ENCODE results near the gene PRAC1. TPM values are rescaled to one million over a fixed set of nuclear protein-coding genes. Genes with fewer than 3 reads are reported as not detected.

The PRAC1 gene
- total RNA-seq, 1 donor: not detected

GRCh38 chr17:48734333-48735061 is 12.2 kb upstream of the PRAC1 start:
- Histone ChIP-seq H3K4me1 (ENCODE audit: insufficient read depth, low read length) (no peaks in the 10 kb centered on the region), H3K27me3 (ENCODE audit: insufficient read depth, low read length) (peaks cover 100% of the 10 kb centered on the region), H3K4me3 (ENCODE audit: low read length) (no peak overlapping the region), H3K9me3 (ENCODE audit: low read depth, low read length) (no peaks in the 10 kb centered on the region)

DNA sequence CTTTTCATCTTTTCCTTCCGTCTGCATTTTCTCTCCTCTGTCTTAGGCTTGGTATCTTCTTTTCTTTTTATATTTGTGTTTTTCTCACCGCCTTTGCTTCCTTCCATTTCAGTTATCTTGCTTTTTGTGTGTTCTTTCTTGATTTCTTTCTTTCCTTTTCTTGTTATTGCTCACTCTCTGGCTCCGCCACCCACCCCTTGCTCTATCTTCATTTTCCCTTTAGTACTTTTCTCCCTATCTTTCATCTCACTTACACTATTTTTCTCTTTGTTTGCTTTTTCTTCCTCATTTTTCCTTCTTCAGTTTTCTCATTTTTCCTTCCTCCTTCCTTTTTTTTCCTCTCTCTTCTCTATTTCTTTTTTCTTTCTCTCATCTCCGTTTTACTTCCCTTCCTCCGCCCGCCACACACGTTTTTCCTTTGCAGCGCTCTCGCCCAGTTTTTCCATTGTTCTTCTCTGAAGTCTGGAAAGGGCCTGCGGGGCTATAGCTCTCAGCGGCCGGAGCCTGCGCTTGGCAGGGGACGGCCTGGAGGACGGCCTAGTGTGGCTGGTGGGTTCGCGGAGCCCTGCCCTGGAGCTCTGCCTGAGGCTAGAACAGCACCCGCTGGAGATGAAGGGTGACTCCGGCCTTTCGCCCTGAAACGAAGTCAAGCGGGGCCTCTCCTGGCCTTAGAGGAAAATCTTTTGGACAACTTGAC is 11.5 kb upstream of the PRAC1 start:
- peaks cover 100% of the 10 kb centered on the region for H3K27me3 ChIP-seq (ENCODE audit: insufficient read depth, low read length)
- no peaks in the 10 kb centered on the region for H3K9me3 ChIP-seq (ENCODE audit: low read depth, low read length)
- H3K4me3 ChIP-seq (ENCODE audit: low read length): no peak overlapping the region
- peaks cover 1% of the 10 kb centered on the region for H3K4me1 ChIP-seq (ENCODE audit: insufficient read depth, low read length)

- no peaks in the 10 kb centered on the region for H3K9me3 ChIP-seq (ENCODE audit: low read depth, low read length)
- peaks cover 7% of the 10 kb centered on the region for H3K4me1 ChIP-seq (ENCODE audit: insufficient read depth, low read length)
- no peak overlapping the region for H3K4me3 ChIP-seq (ENCODE audit: low read length)
- peaks cover 100% of the 10 kb centered on the region for H3K27me3 ChIP-seq (ENCODE audit: insufficient read depth, low read length)
These were observed 10.6 kb upstream of the PRAC1 start for GRCh38 chr17:48732688-48733629.

- H3K27me3 ChIP-seq (ENCODE audit: insufficient read depth, low read length): peaks cover 100% of the 10 kb centered on the region
- no peaks in the 10 kb centered on the region for H3K9me3 ChIP-seq (ENCODE audit: low read depth, low read length)
- no peak overlapping the region for H3K4me3 ChIP-seq (ENCODE audit: low read length)
- peaks cover 7% of the 10 kb centered on the region for H3K4me1 ChIP-seq (ENCODE audit: insufficient read depth, low read length)
These were observed 9.0 kb upstream of the PRAC1 start for GRCh38 chr17:48731355-48731754.

- no peaks in the 10 kb centered on the region for H3K9me3 ChIP-seq (ENCODE audit: low read depth, low read length)
- H3K4me1 ChIP-seq (ENCODE audit: insufficient read depth, low read length): peaks cover 10% of the 10 kb centered on the region
These were observed 7.9 kb upstream of the PRAC1 start for GRCh38 chr17:48730240-48730550.

DNA sequence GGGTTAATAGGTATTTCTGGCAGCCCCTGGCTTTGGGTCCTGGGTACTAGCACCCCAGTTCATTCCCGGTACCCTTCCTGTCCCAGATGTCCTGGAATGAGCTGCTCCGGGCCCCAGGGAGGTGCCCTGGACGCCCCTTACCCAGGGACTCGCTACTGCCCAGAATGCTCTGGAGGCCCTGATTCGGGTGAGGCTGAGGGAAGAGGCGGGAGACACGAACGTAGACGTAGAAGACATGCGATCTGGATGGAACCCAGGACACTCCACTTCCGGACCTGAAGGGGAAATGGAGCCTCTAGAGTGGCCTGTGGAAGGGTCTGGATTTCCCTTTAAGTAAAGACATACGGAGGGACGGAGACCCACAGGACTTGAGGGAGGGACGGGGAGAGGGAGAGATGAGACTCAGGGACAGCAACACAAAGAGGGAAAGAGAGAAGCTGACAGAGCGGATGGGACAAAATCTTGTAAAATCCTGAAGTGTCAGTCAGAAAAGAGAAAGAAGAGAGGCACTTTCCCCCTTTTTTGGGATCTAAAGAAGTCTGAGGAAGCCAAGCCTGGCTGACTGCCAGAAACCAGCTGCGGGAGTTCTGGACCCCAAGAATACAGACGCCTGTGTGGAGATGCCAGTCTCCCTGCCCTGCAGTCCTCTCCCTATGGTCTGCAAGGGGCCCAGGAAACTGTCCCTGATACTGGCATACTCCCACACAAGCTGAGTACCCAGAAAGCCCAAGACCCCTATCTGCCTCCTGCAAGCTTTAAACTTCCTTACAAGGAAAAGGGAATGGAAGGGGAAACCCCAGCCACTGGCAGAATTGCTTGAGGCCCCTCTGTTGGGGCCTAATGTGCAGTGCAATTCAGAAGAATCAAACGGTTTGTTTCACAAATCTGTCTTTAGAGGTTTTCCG is 7.3 kb upstream of the PRAC1 start:
- H3K4me1 ChIP-seq (ENCODE audit: insufficient read depth, low read length): peaks cover 16% of the 10 kb centered on the region
- no peaks in the 10 kb centered on the region for H3K9me3 ChIP-seq (ENCODE audit: low read depth, low read length)
- no peak overlapping the region for H3K4me3 ChIP-seq (ENCODE audit: low read length)
- H3K27me3 ChIP-seq (ENCODE audit: insufficient read depth, low read length): peaks cover 100% of the 10 kb centered on the region

More at GRCh38 chr17:48730240-48730550, 7.9 kb upstream of the PRAC1 start:
- peaks cover 100% of the 10 kb centered on the region for H3K27me3 ChIP-seq (ENCODE audit: insufficient read depth, low read length)
- no peak overlapping the region for H3K4me3 ChIP-seq (ENCODE audit: low read length)

DNA sequence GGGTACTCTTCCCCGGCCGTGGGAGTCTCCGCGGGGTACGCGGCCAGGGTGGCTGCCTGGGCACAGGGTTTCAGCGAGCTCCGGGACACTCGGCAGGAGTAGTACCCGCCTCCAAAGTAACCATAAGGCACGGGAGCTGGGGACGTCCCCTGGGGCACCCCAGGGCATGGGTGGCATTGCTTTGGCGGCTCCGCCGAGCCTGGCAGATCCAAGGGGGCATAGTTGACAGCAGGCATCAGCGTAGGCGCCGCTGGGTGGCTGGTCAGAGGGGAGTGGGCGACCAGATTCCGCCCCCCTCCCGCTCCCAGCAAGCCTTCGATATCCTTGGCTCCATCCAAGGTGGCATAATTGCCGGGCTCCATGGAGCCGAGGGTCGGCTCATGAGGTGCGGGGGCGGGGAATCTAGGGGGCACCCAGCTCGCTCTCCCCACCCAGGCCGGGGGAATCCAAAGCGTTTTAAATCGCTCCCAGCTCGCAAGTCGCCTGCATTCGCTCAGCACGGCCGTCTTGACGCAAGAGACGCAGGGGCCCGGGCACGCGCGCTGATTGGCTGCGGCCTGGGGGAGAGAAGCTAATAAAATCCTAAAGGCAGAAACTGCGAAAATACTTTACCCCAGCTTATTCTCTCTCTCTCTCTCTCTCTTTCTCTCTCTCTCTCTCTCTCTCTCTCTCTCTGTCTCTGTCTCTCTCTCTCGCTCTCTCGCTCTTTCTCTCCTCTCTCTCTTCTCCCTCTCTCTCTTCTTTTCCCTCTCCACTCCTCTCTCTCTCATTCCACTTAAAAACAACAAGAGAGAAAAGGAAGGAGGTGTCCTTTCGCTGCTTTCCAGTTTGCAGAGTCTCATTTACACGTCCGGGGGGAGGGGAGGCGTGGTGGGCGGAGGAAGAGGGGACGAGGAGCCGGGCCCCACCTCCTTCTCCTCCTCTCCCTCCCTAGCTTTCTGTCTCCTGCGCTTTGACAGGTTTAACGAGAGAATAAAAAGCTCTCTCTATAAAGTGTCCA is 6.2 kb upstream of the PRAC1 start, which contains the start of gene HOXB13:
TSS of gene HOXB13 (minus strand) at position 519 of the 1,000 bp plus-strand sequence. CDS start at position 362, 157 bp downstream.
- Histone ChIP-seq H3K9me3 (ENCODE audit: low read depth, low read length) (no peaks in the 10 kb centered on the region), H3K4me1 (ENCODE audit: insufficient read depth, low read length) (peaks cover 27% of the 10 kb centered on the region), H3K4me3 (ENCODE audit: low read length) (no peak within 1 kb of the TSS)

GRCh38 chr17:48727415-48728175 is 5.3 kb upstream of the PRAC1 start:
- peaks cover 35% of the 10 kb centered on the region for H3K4me1 ChIP-seq (ENCODE audit: insufficient read depth, low read length)
- no peak overlapping the region for H3K4me3 ChIP-seq (ENCODE audit: low read length)
- H3K27me3 ChIP-seq (ENCODE audit: insufficient read depth, low read length): peaks cover 100% of the 10 kb centered on the region
- H3K9me3 ChIP-seq (ENCODE audit: low read depth, low read length): no peaks in the 10 kb centered on the region

More for the DNA sequence above, 6.2 kb upstream of the PRAC1 start, which contains the start of gene HOXB13:
- peaks cover 100% of the 10 kb centered on the region for H3K27me3 ChIP-seq (ENCODE audit: insufficient read depth, low read length)

DNA sequence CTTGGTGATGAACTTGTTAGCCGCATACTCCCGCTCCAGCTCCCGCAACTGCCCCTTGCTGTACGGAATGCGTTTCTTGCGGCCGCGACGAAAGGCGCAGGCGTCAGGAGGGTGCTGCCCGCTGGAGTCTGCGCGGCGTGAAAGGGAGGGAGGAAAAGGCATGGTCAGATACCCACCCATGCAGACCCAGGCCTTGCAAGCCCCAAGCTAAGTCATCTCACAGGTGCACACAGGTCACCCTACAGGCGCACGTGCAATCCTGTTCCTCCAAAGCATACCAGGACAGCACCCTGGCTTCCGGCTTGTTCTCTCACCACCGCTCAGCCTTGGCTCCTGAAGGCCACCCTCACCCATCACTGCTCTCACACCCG is 4.6 kb upstream of the PRAC1 start:
- Histone ChIP-seq H3K27me3 (ENCODE audit: insufficient read depth, low read length) (peaks cover 100% of the 10 kb centered on the region), H3K4me3 (ENCODE audit: low read length) (no peak overlapping the region), H3K9me3 (ENCODE audit: low read depth, low read length) (no peaks in the 10 kb centered on the region), H3K4me1 (ENCODE audit: insufficient read depth, low read length) (peaks cover 35% of the 10 kb centered on the region)

DNA sequence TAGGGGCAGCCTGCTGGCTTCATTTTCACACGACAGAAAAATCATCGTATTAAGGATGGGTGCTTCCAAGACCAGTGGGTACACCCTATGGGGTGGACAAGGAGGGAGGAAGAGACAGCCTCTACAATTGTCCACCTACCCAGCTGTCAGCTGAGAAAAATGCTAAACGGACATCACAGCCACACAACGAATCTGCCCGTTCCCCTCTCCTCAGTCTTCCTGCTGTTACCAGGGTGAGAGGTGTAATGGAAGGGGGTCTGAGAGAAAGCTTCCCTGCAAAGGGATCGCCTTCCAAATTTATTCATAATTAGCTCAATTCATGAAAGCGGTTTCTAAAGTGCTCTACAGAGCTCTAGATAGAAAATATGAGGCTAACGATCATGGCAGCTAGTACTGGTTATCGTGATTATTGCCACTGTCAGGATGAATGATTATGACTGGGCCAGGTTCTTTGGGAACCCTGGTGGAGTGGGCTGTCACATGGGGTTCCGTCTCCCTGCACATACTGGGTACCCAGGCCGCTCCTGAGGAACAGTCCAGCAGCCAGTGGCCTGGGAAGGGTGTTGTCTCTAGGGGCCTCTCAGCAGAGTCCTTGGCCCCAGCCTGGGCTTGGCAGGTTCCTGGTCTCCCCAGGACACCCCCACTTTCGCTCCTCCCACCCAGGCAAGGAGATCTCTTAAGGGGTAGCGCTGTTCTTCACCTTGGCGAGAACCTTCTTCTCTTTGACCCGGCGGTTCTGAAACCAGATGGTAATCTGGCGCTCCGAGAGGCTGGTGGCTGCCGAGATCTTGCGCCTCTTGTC is 4.0 kb upstream of the PRAC1 start:
- peaks cover 100% of the 10 kb centered on the region for H3K27me3 ChIP-seq (ENCODE audit: insufficient read depth, low read length)
- H3K4me1 ChIP-seq (ENCODE audit: insufficient read depth, low read length): peaks cover 35% of the 10 kb centered on the region
- no peaks in the 10 kb centered on the region for H3K9me3 ChIP-seq (ENCODE audit: low read depth, low read length)

GRCh38 chr17:48725288-48726064 is 3.2 kb upstream of the PRAC1 start:
- Histone ChIP-seq H3K4me1 (ENCODE audit: insufficient read depth, low read length) (peaks cover 35% of the 10 kb centered on the region), H3K9me3 (ENCODE audit: low read depth, low read length) (no peaks in the 10 kb centered on the region)

More for the DNA sequence above, 4.0 kb upstream of the PRAC1 start:
- H3K4me3 ChIP-seq (ENCODE audit: low read length): no peak overlapping the region

GRCh38 chr17:48725004-48725287 is 2.6 kb upstream of the PRAC1 start:
- H3K4me1 ChIP-seq (ENCODE audit: insufficient read depth, low read length): peaks cover 35% of the 10 kb centered on the region
- peaks cover 100% of the 10 kb centered on the region for H3K27me3 ChIP-seq (ENCODE audit: insufficient read depth, low read length)
- H3K4me3 ChIP-seq (ENCODE audit: low read length): no peak overlapping the region
- H3K9me3 ChIP-seq (ENCODE audit: low read depth, low read length): no peaks in the 10 kb centered on the region

More at GRCh38 chr17:48725288-48726064, 3.2 kb upstream of the PRAC1 start:
- H3K27me3 ChIP-seq (ENCODE audit: insufficient read depth, low read length): peaks cover 100% of the 10 kb centered on the region
- no peak overlapping the region for H3K4me3 ChIP-seq (ENCODE audit: low read length)
